Measurements from ENCODE around the gene ARHGAP33. TPM values are rescaled to one million over a fixed set of nuclear protein-coding genes. Genes with fewer than 3 reads are reported as not detected.

The ARHGAP33 gene
- total RNA-seq, 1 experiment from 2014 or later: 43.9 TPM

DNA sequence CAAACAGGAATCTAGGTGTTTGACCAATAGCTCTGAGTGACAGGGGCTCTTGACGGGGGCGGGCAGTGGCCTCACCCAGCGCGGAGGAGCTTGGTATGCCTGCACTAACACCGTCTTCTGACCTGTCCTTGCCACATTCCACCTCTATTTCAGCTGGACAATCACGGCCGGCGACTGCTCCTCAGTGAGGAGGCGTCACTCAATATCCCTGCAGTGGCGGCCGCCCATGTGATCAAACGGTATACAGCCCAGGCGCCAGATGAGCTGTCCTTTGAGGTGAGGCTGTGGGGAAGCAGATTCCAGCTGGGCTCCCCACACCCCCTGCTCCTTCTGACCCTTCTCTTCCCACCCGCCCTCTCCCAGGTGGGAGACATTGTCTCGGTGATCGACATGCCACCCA is 4.7 kb downstream of the ARHGAP33 start (continued):
- no peak for TF ChIP-seq AR (CRISPR knock-in tag; IDR thresholded peaks at IDR 0.05)

DNA sequence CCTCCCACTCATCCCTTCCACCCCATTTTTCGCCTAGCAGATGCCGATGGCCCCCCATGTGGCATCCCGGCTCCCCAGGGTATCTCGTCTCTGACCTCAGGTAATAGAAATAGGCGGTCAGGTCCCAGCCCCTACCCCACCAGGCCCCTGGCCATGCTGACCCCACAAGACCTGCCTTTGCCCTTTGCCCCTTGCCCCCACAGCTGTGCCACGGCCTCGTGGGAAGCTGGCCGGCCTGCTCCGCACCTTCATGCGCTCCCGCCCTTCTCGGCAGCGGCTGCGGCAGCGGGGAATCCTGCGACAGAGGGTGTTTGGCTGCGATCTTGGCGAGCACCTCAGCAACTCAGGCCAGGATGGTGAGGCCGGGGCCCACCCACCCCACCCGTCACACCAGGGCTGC is 5.4 kb downstream of the ARHGAP33 start:
- DNase-seq (ENCODE audit: low spot score) (no peak), ATAC-seq (no peak)
- no peak overlapping the region for H3K27ac Mint-ChIP-seq
- H3K27me3 Mint-ChIP-seq (ENCODE audit: low read depth): peaks cover 16% of the 10 kb centered on the region
- no peaks in the 10 kb centered on the region for H3K36me3 Mint-ChIP-seq
- H3K4me1 Mint-ChIP-seq: peaks cover 45% of the 10 kb centered on the region
- ChIA-PET POLR2A (no interaction called here), CTCF (no interaction called here)
- no peak overlapping the region for H3K4me3 Mint-ChIP-seq
- H3K9me3 Mint-ChIP-seq: no peaks in the 10 kb centered on the region
- TF ChIP-seq MYBL2 (CRISPR knock-in tag; IDR thresholded peaks at IDR 0.05) (no peak), ATF2 (CRISPR knock-in tag; IDR thresholded peaks at IDR 0.05; ENCODE audit: borderline replicate concordance, low read depth) (no peak), ZNF396 (CRISPR knock-in tag; IDR thresholded peaks at IDR 0.05; ENCODE audit: borderline replicate concordance) (no peak), TEAD1 (CRISPR knock-in tag; IDR thresholded peaks at IDR 0.05) (no peak), STAT6 (CRISPR knock-in tag; conservative IDR thresholded peaks at IDR 0.05; ENCODE audit: low read depth) (no peak), CREB1 (CRISPR knock-in tag; IDR thresholded peaks at IDR 0.05) (no peak), ESRRA (CRISPR knock-in tag; IDR thresholded peaks at IDR 0.05; ENCODE audit: borderline replicate concordance) (no peak), ELF4 (CRISPR knock-in tag; IDR thresholded peaks at IDR 0.05; ENCODE audit: low read depth) (no peak), ZBTB21 (CRISPR knock-in tag; IDR thresholded peaks at IDR 0.05; ENCODE audit: borderline replicate concordance) (no peak)
- TF ChIP-seq, protein P1, sequence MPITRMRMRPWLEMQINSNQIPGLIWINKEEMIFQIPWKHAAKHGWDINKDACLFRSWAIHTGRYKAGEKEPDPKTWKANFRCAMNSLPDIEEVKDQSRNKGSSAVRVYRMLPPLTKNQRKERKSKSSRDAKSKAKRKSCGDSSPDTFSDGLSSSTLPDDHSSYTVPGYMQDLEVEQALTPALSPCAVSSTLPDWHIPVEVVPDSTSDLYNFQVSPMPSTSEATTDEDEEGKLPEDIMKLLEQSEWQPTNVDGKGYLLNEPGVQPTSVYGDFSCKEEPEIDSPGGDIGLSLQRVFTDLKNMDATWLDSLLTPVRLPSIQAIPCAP (CRISPR knock-in tag; IDR thresholded peaks at IDR 0.05): no peak
- TF ChIP-seq, protein P2, sequence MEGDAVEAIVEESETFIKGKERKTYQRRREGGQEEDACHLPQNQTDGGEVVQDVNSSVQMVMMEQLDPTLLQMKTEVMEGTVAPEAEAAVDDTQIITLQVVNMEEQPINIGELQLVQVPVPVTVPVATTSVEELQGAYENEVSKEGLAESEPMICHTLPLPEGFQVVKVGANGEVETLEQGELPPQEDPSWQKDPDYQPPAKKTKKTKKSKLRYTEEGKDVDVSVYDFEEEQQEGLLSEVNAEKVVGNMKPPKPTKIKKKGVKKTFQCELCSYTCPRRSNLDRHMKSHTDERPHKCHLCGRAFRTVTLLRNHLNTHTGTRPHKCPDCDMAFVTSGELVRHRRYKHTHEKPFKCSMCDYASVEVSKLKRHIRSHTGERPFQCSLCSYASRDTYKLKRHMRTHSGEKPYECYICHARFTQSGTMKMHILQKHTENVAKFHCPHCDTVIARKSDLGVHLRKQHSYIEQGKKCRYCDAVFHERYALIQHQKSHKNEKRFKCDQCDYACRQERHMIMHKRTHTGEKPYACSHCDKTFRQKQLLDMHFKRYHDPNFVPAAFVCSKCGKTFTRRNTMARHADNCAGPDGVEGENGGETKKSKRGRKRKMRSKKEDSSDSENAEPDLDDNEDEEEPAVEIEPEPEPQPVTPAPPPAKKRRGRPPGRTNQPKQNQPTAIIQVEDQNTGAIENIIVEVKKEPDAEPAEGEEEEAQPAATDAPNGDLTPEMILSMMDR (IDR thresholded peaks at IDR 0.05): no peak

DNA sequence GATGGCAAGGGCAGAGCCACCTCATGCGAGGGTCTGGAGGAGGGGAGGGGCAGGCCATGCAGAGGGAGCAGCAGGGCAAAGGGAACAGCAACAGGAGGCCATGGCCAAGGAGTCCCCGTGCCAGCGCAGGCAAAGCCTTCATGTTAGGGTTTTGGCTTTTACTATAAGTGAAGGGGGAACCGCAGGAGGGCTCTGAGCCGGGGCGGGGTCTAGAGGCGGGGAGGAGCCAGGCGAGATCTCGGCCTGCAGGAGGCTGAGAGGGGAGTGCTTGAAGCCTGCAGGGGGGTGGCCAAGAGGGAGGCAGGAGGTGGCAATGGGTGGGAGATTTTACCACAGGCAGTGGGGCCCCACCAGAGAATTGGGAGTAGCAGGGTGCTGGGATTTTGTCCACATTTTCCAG is 6.3 kb downstream of the ARHGAP33 start:
- H3K4me3 Mint-ChIP-seq: no peak overlapping the region; the same call in 1 of the 2 replicates
- no peaks in the 10 kb centered on the region for H3K36me3 Mint-ChIP-seq
- ChIA-PET CTCF (interaction anchor here (0.6 kb wide), 1 partner anchor 12 kb away, joined by 3 read pairs; no protein-coding TSS in a partner anchor), POLR2A (no interaction called here)
- TF ChIP-seq CREM (CRISPR knock-in tag; IDR thresholded peaks at IDR 0.05) (no peak), NR3C1 (CRISPR knock-in tag; conservative IDR thresholded peaks at IDR 0.05; ENCODE audit: low read depth) (no peak)
- TF ChIP-seq, protein P3, sequence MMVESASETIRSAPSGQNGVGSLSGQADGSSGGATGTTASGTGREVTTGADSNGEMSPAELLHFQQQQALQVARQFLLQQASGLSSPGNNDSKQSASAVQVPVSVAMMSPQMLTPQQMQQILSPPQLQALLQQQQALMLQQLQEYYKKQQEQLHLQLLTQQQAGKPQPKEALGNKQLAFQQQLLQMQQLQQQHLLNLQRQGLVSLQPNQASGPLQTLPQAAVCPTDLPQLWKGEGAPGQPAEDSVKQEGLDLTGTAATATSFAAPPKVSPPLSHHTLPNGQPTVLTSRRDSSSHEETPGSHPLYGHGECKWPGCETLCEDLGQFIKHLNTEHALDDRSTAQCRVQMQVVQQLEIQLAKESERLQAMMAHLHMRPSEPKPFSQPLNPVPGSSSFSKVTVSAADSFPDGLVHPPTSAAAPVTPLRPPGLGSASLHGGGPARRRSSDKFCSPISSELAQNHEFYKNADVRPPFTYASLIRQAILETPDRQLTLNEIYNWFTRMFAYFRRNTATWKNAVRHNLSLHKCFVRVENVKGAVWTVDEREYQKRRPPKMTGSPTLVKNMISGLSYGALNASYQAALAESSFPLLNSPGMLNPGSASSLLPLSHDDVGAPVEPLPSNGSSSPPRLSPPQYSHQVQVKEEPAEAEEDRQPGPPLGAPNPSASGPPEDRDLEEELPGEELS (CRISPR knock-in tag; IDR thresholded peaks at IDR 0.05): no peak
- no peak overlapping the region for H3K27ac Mint-ChIP-seq
- DNase-seq (ENCODE audit: low spot score): peak; percentile 57
- ATAC-seq: peak; percentile 8
- peaks cover 11% of the 10 kb centered on the region for H3K27me3 Mint-ChIP-seq (ENCODE audit: low read depth)
- peaks cover 43% of the 10 kb centered on the region for H3K4me1 Mint-ChIP-seq
- no peaks in the 10 kb centered on the region for H3K9me3 Mint-ChIP-seq

Data from WTC11 (cell line).